Stimulated activated CD8-positive, alpha-beta memory T cell treated with anti-CD3 and anti-CD28 coated beads, Interleukin-15, amount 100 ng/mL, for 48 hours (primary cell): ENCODE data around the gene ENO2.

Experiments used
- DNase-seq, 2 donors: peaks; one replicate each; pipeline ENCODE4 v3.0.0-alpha.2; 2020; ENCODE audit warnings: low read depth in 2 of 2

Gene ENO2

GRCh38 chr12:6932766-6933165 lies 18.4 kb downstream of the ENO2 start:
- no peak for DNase-seq

GRCh38 chr12:6934110-6934509 lies 19.7 kb downstream of the ENO2 start:
- DNase-seq, result no peak

GRCh38 chr12:6935371-6936193 lies 21.2 kb downstream of the ENO2 start:
- DNase-seq, result no peak

- DNase-seq, result no peak
Observed at GRCh38 chr12:6936194-6936635, 21.8 kb downstream of the ENO2 start.

GRCh38 chr12:6936636-6937480 lies 22.5 kb downstream of the ENO2 start:
- no peak for DNase-seq

GRCh38 chr12:6937481-6938352 lies 23.3 kb downstream of the ENO2 start:
- peak; percentile 87 to 90 for DNase-seq

- no peak for DNase-seq
Observed at GRCh38 chr12:6938353-6939190, 24.2 kb downstream of the ENO2 start.

GRCh38 chr12:6939191-6939540 lies 24.8 kb downstream of the ENO2 start:
- no peak for DNase-seq

GRCh38 chr12:6941267-6941666 lies 26.9 kb downstream of the ENO2 start:
- DNase-seq, result no peak

GRCh38 chr12:6941782-6942181 lies 27.4 kb downstream of the ENO2 start:
- DNase-seq, result no peak

GRCh38 chr12:6942331-6942665 lies 27.9 kb downstream of the ENO2 start:
- no peak for DNase-seq

- DNase-seq, result no peak
Observed at GRCh38 chr12:6943389-6943721, 29.0 kb downstream of the ENO2 start.

GRCh38 chr12:6943722-6944380 lies 29.5 kb downstream of the ENO2 start, which contains the start of the genes C12orf57 and RNU7-1:
C12orf57 (plus strand) TSS chr12:6944022; CDS start chr12:6944122, 100 bp downstream.
RNU7-1 (plus strand) TSS chr12:6943816.
- peak; percentile 76 to 78 for DNase-seq

- DNase-seq, result peak; percentile 80 to 81
Observed at GRCh38 chr12:6944381-6945186, 30.2 kb downstream of the ENO2 start.

GRCh38 chr12:6945613-6946012 lies 31.2 kb downstream of the ENO2 start:
- no peak for DNase-seq

- no peak for DNase-seq
Observed at GRCh38 chr12:6946033-6946919, 31.9 kb downstream of the ENO2 start.

GRCh38 chr12:6946920-6947374 lies 32.6 kb downstream of the ENO2 start:
- DNase-seq, result no peak

- no peak for DNase-seq
Observed at GRCh38 chr12:6947615-6948014, 33.2 kb downstream of the ENO2 start.
